ENCODE results near the gene DEPDC7. TPM values are rescaled to one million over a fixed set of nuclear protein-coding genes. Genes with fewer than 3 reads are reported as not detected.

The DEPDC7 gene
- total RNA-seq, 4 donors from 2014 or later = 0.27 to 4.2 (median 1.9) TPM

GRCh38 chr11:33040033-33040861, 24.6 kb downstream of the DEPDC7 start:
- Histone ChIP-seq H3K27ac (peak overlapping the region; percentile 86 to 98 (median 97)), H3K9me3 (no peaks in the 10 kb centered on the region), H3K4me3 (peak overlapping the region; percentile 76 to 89), H3K27me3 (no peaks in the 10 kb centered on the region), H3K36me3 (peaks cover 0 to 20% of the 10 kb centered on the region in 2 donors), H3K4me1 (peaks cover 3 to 26% (median 6%) of the 10 kb centered on the region in 3 donors)
- TF ChIP-seq, protein P1, sequence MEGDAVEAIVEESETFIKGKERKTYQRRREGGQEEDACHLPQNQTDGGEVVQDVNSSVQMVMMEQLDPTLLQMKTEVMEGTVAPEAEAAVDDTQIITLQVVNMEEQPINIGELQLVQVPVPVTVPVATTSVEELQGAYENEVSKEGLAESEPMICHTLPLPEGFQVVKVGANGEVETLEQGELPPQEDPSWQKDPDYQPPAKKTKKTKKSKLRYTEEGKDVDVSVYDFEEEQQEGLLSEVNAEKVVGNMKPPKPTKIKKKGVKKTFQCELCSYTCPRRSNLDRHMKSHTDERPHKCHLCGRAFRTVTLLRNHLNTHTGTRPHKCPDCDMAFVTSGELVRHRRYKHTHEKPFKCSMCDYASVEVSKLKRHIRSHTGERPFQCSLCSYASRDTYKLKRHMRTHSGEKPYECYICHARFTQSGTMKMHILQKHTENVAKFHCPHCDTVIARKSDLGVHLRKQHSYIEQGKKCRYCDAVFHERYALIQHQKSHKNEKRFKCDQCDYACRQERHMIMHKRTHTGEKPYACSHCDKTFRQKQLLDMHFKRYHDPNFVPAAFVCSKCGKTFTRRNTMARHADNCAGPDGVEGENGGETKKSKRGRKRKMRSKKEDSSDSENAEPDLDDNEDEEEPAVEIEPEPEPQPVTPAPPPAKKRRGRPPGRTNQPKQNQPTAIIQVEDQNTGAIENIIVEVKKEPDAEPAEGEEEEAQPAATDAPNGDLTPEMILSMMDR (IDR thresholded peaks at IDR 0.05) = no peak
- TF ChIP-seq EP300 (IDR thresholded peaks at IDR 0.05) (no peak), POLR2A (IDR thresholded peaks at IDR 0.05) (no peak), POLR2AphosphoS5 (IDR thresholded peaks at IDR 0.05) (no peak)
- ATAC-seq = peak; percentile 9
- WGBS, 2 donors (ENCODE audit: low coverage in 1 of 2) = 8 to 13% methylated on average over 4 to 7 of the region's 30 CpGs

DNA sequence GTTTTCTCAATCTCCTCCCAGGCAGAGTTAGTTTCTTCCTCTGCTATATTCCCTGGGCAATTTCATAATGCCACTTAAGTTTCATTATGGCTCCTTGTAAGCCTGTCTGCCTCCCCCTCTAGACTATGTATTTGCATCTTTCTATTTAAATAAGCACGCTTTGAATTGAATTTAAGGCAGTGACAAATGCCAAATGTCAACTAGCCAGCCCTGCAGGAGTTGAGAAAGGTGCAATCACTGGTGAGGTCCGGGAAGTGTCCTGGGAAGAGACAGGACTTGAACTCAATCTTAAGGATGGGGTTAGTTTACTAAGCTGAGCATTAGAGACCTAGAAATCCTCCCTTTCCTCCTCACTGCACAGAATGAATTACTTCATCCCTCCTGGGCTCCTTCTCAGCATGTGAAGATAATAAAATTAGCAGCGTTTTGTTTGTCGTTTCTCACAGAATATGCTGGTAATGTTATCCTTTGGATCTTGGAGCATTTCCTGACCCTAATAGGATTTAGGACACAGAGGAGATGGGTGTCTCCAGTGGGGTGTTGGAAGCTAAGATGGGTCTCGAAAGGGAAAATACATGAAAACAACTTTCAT, 25.3 kb downstream of the DEPDC7 start:
- Histone ChIP-seq H3K9me3 (no peaks in the 10 kb centered on the region), H3K4me1 (peaks cover 3 to 32% (median 6%) of the 10 kb centered on the region in 3 donors), H3K27me3 (no peaks in the 10 kb centered on the region), H3K36me3 (peaks cover 0 to 27% of the 10 kb centered on the region in 2 donors), H3K27ac (peak overlapping the region in 3 of 4 donors; percentile 96 to 98 (median 98)), H3K4me3 (peak overlapping the region in 1 of 2 donors; percentile 89)
- ATAC-seq = no peak
- TF ChIP-seq EP300 (IDR thresholded peaks at IDR 0.05) (no peak), POLR2AphosphoS5 (IDR thresholded peaks at IDR 0.05) (no peak), POLR2A (IDR thresholded peaks at IDR 0.05) (no peak)
- TF ChIP-seq, protein P1 (IDR thresholded peaks at IDR 0.05) = no peak
- WGBS, 2 donors (ENCODE audit: low coverage in 1 of 2) = 45 to 47% methylated on average over 3 to 5 of the region's 5 CpGs

GRCh38 chr11:33043221-33043830, 27.6 kb downstream of the DEPDC7 start:
- TF ChIP-seq POLR2A (IDR thresholded peaks at IDR 0.05) = no peak
- TF ChIP-seq POLR2AphosphoS5 (IDR thresholded peaks at IDR 0.05) = no peak
- TF ChIP-seq, protein P1 (IDR thresholded peaks at IDR 0.05) = no peak
- no peak for TF ChIP-seq EP300 (IDR thresholded peaks at IDR 0.05)
- H3K4me1 ChIP-seq = peaks cover 3 to 37% (median 6%) of the 10 kb centered on the region in 3 donors
- H3K36me3 ChIP-seq = peaks cover 0 to 49% of the 10 kb centered on the region in 2 donors
- H3K27me3 ChIP-seq = no peaks in the 10 kb centered on the region
- no peaks in the 10 kb centered on the region for H3K9me3 ChIP-seq
- no peak overlapping the region for H3K4me3 ChIP-seq
- 63 to 67% methylated on average over 2 of the region's 2 CpGs for whole genome bisulfite sequencing, 2 donors (ENCODE audit: low coverage in 1 of 2)
- ATAC-seq = no peak
- H3K27ac ChIP-seq = no peak overlapping the region

- H3K9me3 ChIP-seq = no peaks in the 10 kb centered on the region
- H3K4me1 ChIP-seq = peaks cover 3 to 32% (median 6%) of the 10 kb centered on the region in 3 donors
- TF ChIP-seq POLR2A (IDR thresholded peaks at IDR 0.05) = no peak
- TF ChIP-seq POLR2AphosphoS5 (IDR thresholded peaks at IDR 0.05) = no peak
- TF ChIP-seq, protein P1 (IDR thresholded peaks at IDR 0.05) = no peak
- TF ChIP-seq EP300 (IDR thresholded peaks at IDR 0.05) = no peak
- WGBS, 2 donors (ENCODE audit: low coverage in 1 of 2) = 88 to 90% methylated on average over 4 of the region's 4 CpGs
- no peak overlapping the region for H3K27ac ChIP-seq
- no peak overlapping the region for H3K4me3 ChIP-seq
- H3K27me3 ChIP-seq = no peaks in the 10 kb centered on the region
- H3K36me3 ChIP-seq = peaks cover 0 to 57% of the 10 kb centered on the region in 2 donors
- ATAC-seq = no peak
Observed at GRCh38 chr11:33044285-33044756, 28.6 kb downstream of the DEPDC7 start.

Data from gastroesophageal sphincter (tissue), 4 donors.